HG03280 (cell line): ENCODE data around the gene GSG1L.
"Not testable (repeated sequence)": the region's sequence is repeated elsewhere in the genome, so short reads cannot be mapped to it uniquely, and the experiment has no call there.

ENCODE experiments used
- ATAC-seq: cut with Tn5 transposase; IDR thresholded peaks from one replicate; pipeline ENCODE4 v1.9.1; 2021; ENCODE audit warnings: mild to moderate bottlenecking, moderate library complexity; ENCODE audit not compliant: unreplicated experiment

Gene GSG1L

GRCh38 chr16:27954191-27954590 is 109.3 kb downstream of the GSG1L start:
- no peak for ATAC-seq

GRCh38 chr16:27952811-27953210 is 110.7 kb downstream of the GSG1L start:
- ATAC-seq, result no peak

- no peak for ATAC-seq
Measured at GRCh38 chr16:27951489-27952120, 111.9 kb downstream of the GSG1L start.

- no peak for ATAC-seq
Measured at GRCh38 chr16:27950206-27950887, 113.2 kb downstream of the GSG1L start.

GRCh38 chr16:27947696-27948095 is 115.8 kb downstream of the GSG1L start:
- ATAC-seq, result no peak

- no peak for ATAC-seq
Measured at GRCh38 chr16:27945233-27945973, 118.1 kb downstream of the GSG1L start.

GRCh38 chr16:27943766-27944165 is 119.7 kb downstream of the GSG1L start:
- no peak for ATAC-seq

- not testable (repeated sequence) for ATAC-seq
Measured at GRCh38 chr16:27942071-27942470, 121.4 kb downstream of the GSG1L start.

GRCh38 chr16:27935076-27935475 is 128.4 kb downstream of the GSG1L start:
- ATAC-seq, result no peak

GRCh38 chr16:27932542-27933135 is 130.9 kb downstream of the GSG1L start:
- no peak for ATAC-seq

GRCh38 chr16:27929818-27930217 is 133.7 kb downstream of the GSG1L start:
- no peak for ATAC-seq

GRCh38 chr16:27928542-27928941 is 135.0 kb downstream of the GSG1L start:
- no peak for ATAC-seq

- ATAC-seq, result no peak
Measured at GRCh38 chr16:27927266-27927901, 136.1 kb downstream of the GSG1L start.

GRCh38 chr16:27925612-27926011 is 137.9 kb downstream of the GSG1L start:
- no peak for ATAC-seq

GRCh38 chr16:27924411-27925118 is 138.9 kb downstream of the GSG1L start:
- no peak for ATAC-seq

GRCh38 chr16:27923751-27924150 is 139.8 kb downstream of the GSG1L start:
- ATAC-seq, result no peak

- ATAC-seq, result no peak
Measured at GRCh38 chr16:27922433-27922832, 141.1 kb downstream of the GSG1L start.

- no peak for ATAC-seq
Measured at GRCh38 chr16:27921134-27921533, 142.4 kb downstream of the GSG1L start.

- no peak for ATAC-seq
Measured at GRCh38 chr16:27920391-27920891, 143.1 kb downstream of the GSG1L start.

GRCh38 chr16:27918755-27919154 is 144.8 kb downstream of the GSG1L start:
- no peak for ATAC-seq
